ENCODE measurements around the gene OR6B2.
"Not testable (repeated sequence)": the region's sequence is repeated elsewhere in the genome, so short reads cannot be mapped to it uniquely, and the experiment has no call there.

OR6B2 gene

GRCh38 chr2:240030379-240031094 lies at the start of gene OR6B2:
OR6B2 (minus strand) TSS chr2:240030429; CDS start chr2:240030429, 0 bp downstream.
- DNase-seq: no peak

- DNase-seq: no peak
These were observed 48.4 kb upstream of the OR6B2 start for GRCh38 chr2:240078631-240079030.

GRCh38 chr2:240077442-240077841 lies 47.2 kb upstream of the OR6B2 start:
- DNase-seq: no peak

GRCh38 chr2:240074545-240074944 lies 44.3 kb upstream of the OR6B2 start:
- DNase-seq: no peak

- DNase-seq: no peak
These were observed 40.7 kb upstream of the OR6B2 start for GRCh38 chr2:240070907-240071306.

- no peak for DNase-seq
These were observed 39.6 kb upstream of the OR6B2 start for GRCh38 chr2:240069829-240070228.

GRCh38 chr2:240068193-240068592 lies 38.0 kb upstream of the OR6B2 start:
- DNase-seq: no peak

- DNase-seq: no peak
These were observed 36.3 kb upstream of the OR6B2 start for GRCh38 chr2:240066489-240066888.

GRCh38 chr2:240064898-240065297 lies 34.7 kb upstream of the OR6B2 start:
- DNase-seq: no peak

GRCh38 chr2:240060977-240061591 lies 30.9 kb upstream of the OR6B2 start:
- DNase-seq: no peak

- DNase-seq: no peak
These were observed 26.4 kb upstream of the OR6B2 start for GRCh38 chr2:240056678-240057077.

GRCh38 chr2:240055177-240055917 lies 25.1 kb upstream of the OR6B2 start:
- no peak for DNase-seq

GRCh38 chr2:240053173-240054155 lies 23.2 kb upstream of the OR6B2 start, which contains the start of gene OR6B3:
OR6B3 (minus strand) TSS chr2:240053521.
- no peak for DNase-seq

GRCh38 chr2:240052524-240052923 lies 22.3 kb upstream of the OR6B2 start:
- DNase-seq: no peak

- no peak for DNase-seq
These were observed 21.5 kb upstream of the OR6B2 start for GRCh38 chr2:240051697-240052096.

GRCh38 chr2:240050278-240050677 lies 20.0 kb upstream of the OR6B2 start:
- no peak for DNase-seq

- DNase-seq: no peak
These were observed 18.0 kb upstream of the OR6B2 start for GRCh38 chr2:240048237-240048636.

- no peak for DNase-seq
These were observed 14.9 kb upstream of the OR6B2 start for GRCh38 chr2:240045098-240045497.

- DNase-seq: not testable (repeated sequence)
These were observed 13.9 kb upstream of the OR6B2 start for GRCh38 chr2:240044096-240044495.

GRCh38 chr2:240043279-240043989 lies 13.2 kb upstream of the OR6B2 start:
- DNase-seq: no peak

GRCh38 chr2:240042740-240043139 lies 12.5 kb upstream of the OR6B2 start:
- no peak for DNase-seq

- DNase-seq: no peak
These were observed 11.1 kb upstream of the OR6B2 start for GRCh38 chr2:240041363-240041762.

All from right hindlimb (tissue), 1 donor.